ENCODE results near the gene RBM20.

The RBM20 gene

DNA sequence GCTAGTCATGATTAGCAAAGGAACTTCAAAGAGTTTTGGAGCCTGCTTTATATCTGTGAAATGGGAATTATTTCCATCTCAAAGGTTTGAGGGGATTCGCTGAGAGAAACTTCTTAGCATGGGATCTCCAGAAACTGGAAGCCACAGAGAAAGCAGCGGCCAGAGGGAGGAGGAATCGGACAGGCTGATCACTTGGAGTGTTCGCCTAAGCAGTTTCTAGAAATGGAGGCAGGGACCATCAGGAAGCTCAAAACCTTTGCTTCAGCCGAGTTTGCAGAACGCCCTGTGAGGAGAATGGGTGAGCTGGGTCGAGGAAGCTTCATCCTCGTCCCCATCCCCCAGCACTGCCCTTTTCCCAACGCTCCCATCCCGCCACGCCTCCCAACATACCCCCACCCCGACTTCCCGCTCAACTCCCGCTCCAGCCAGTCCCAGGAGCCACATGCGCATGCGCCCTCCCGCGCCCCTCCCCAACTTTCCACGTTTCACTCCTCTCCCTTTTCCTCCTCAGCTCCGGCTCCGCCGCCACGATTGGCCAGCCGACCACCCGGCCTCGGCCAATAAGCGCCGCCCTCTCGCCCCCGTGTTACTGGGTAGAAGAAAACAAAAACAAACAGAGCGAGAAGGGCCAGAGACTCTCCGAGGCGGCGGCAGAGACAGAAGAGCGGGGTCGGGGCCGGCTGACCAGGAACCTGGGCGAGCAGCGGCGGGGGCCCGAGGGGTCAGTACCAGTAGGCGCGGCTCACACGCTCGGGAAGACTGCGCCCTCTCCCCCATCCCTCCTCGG is 227.4 kb downstream of the RBM20 start, which contains the start of gene PDCD4:
Gene PDCD4, plus strand, starts transcription at position 631 of the 787 bp plus-strand sequence. CDS start 4,100 bp downstream, outside the sequence.
- DNase-seq (ENCODE audit: low read depth) = peak; percentile 84

DNA sequence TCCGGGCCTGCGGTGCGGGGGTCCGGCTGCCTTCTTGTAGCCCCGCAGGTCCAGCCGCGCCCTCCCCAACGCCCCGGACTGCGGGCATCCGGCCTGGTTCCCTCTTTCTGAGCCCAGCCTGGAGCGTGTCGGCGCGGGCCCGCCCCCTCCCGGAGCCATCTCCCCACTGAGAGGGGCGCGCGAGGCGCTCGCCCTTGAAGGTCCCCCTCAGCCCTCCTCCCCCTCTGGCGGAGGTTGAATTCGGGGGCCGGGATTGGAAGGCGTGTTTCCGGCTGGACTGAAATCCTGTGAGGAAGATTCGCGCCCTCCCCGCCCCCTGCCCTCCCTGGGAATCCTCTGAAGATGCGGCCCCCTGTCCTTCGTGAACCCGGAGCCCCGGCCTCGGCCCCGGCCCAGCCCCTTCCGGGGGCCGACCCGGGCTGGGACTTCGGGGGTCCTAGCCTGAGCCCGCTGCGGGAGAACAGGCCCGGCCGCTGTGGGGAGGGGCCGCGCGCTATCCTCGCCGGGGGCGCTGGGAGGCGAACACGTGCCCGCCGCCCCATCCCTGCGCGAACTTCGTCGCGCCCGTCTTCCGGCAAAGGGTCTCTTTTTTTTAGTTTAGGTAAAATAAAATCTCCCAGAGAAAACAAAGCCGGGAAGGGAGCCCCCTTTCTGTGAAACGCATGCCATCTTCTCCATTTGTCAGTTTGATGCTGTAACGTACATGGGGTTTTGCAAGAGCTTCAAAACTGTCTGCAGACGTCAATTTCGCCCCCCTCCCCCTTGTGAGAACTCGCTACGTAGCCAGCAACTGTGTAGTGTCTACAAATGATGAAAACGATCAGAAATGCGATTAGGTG is 228.2 kb downstream of the RBM20 start:
- no peak for DNase-seq (ENCODE audit: low read depth)

DNA sequence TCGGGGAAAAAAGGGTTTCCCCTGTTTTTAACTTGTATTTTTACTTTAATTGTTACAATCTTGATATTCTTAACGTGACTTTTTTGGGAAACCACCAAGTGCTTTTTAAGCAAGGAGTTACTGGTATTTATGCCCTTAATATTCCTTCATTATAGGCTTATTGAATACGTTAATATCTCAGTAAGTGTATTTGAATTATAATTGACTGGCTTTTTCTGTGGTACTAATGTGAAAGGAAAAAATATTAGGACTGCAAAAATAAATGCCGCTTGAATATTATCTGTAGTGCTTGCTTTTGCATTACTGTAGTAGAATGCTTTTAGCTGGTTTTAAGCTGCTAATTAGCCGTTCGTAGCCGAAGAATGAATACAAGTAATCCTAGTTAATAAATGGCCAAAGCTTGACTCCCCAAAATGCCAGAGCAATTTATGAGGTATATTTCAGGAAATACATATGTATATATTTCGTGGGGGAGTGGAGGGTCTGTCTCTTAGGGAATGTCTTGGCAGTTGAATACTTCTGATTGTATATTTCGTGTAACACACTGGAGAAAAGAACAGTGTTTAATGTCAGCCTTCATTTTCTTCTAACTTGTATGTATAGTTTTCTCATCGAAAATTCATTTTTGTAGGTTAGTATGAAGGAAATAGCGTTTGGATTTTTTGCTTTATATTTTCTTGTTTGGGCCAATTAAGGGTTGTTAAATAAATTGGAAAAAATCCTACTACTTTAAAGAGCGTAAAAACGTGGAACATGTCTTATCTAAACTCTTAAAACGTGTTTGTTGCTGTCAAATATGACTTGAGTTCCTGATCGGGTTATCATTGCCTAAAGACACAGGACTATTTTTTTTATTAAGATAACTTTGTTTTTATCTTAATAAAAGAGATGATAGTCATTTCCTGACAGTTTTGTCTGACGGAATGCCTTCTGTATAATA is 229.1 kb downstream of the RBM20 start:
- no peak for DNase-seq (ENCODE audit: low read depth)

DNA sequence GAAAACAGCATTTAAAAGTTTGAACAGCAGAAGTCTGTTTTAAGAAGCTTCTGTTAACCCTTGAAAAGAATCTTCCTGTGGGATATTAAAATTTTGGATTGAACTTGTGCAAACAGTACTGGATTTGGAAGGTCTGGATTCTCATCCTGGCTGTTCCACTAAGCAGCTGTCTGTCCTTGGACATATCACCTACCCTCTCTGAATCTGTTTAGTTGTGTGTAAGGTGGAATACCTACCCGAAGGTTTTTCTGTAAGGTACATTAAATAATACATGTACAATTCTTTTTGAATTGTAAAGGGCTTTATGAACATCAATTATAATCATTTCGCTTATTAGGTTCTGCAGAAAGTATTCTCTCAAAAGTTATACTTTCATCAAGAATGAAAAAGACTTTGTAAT is 229.8 kb downstream of the RBM20 start:
- no peak for DNase-seq (ENCODE audit: low read depth)

DNA sequence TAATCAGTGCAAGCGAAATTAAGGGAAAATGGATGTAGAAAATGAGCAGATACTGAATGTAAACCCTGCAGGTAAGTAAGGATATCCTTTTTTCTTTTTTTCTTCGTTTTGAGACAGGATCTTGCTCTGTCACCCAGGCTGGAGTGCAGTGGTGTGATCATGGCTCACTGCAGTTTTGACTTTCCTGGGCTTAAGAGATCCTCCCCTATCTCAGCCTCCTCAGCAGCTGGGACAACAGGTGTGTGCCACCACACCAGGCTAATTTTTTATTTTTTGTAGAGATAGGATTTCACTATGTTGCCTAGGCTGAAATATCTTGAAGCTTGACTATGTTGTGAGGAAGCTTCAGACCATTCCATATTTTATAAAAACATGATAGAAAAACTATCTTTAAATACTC is 231.9 kb downstream of the RBM20 start:
- DNase-seq (ENCODE audit: low read depth) = no peak

DNA sequence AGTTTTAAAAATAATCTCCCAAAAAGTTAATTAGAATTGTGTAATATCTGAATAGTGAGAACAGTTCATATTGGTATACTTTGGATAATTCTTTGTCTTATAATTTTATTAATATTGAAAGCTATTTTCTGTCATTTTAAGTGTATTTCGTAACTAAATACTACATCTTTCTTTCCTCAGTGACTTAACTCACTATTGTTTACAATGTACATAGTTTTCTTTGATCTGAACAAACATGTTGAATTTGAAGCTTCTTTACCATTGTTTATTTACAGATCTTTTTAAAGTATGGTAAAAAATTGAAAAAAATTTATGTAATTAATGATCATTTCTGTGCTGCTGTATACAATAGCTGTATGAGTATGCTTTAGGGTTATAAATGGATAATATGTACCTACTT is 232.7 kb downstream of the RBM20 start:
- no peak for DNase-seq (ENCODE audit: low read depth)

DNA sequence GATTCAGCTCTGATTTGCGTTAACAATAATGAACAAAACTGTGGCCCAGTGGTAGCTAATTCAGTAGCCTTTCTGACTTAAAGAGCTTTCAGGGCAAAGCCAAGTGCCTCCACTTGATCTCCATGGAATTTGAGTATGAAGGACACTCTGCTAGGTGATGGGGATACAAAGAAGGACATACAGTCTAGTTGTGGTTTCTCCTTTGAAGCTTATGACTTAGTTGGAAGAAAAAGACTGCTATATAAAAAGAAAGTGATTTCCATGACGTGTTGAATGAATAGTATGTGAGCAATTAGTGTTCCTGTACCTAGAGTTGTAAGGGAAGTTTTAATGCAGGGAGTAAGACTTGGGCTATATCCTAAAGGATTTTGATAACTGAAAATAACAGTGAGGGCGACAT is 235.9 kb downstream of the RBM20 start:
- no peak for DNase-seq (ENCODE audit: low read depth)

DNA sequence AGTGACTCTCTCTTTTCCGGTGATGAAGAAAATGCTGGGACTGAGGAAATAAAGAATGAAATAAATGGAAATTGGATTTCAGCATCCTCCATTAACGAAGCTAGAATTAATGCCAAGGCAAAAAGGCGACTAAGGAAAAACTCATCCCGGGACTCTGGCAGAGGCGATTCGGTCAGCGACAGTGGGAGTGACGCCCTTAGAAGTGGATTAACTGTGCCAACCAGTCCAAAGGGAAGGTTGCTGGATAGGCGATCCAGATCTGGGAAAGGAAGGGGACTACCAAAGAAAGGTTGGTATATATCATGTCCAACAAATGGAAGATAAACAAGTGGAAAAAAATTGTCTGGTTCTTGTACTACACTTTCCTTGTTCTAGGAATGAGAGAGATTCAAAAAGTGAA is 237.1 kb downstream of the RBM20 start:
- DNase-seq (ENCODE audit: low read depth) = no peak

DNA sequence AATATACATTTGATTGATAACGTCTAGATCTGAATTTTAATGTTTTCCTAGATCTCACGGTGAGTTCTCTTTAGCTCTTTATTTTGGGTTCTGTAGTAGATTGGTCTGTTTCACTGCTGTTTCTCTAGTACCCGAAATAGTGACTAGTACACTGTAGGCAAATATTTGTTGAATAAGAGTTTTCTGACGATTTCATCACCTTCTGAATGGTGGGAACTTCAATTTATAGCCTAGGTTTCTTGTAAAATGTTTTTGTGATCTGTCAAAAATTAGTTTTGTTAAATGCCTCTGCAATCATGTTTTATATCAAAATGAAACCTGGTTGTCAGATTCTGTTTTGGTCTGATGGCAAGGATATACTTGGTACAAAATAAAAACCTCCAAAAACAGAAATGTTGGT is 237.8 kb downstream of the RBM20 start:
- no peak for DNase-seq (ENCODE audit: low read depth)

DNA sequence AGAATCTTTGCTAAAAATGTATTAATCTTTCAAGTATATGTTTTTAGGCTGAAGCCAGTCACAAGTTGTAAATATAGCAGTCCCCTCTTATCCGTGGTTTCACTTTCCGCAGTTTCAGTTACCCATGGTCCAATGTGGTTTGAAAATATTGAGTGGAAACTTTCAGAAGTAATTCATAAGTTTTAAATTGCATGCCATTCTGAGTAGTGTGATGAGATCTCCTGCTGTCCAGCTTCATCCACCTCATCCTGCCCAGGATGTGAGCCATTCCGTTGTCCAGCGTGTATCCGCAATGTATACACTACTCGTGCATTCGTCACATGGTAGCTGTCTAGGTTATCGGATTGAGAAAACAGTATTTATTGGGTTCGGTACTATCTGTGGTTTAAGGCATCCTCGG is 239.8 kb downstream of the RBM20 start:
- no peak for DNase-seq (ENCODE audit: low read depth)

DNA sequence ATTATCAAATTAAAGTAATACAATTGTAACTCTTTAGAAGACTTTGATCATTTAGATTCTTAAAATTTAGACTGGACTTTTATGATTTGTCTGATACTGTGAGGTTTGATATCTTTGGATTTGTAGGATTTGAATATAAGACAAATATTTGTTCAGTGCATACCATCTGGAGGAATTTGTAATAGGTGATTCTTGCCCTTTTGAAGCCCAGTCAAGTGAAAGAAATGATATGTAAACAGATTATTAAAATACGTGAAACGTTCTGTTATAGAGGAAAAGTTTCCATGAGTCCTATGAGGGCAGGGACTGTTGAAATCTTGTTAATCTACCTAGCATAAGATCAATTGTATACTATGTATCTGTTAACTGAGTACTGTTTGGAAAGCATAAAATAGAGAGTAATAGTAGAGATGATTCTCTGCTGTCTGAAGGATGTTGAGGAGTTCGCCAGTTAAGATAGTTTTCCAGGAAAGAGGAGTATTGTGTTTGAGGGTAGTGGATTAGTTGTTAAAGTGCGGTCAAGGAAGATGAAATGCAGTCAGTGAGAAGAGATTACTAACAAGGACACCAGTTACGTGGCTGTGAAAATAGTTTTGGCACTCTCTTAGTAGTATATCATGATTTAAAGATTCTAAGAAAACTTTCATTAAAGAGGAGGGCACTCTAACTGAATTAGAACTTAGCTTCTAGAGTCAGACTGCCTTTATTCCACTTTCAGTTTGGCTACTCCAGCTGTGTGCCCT is 242.0 kb downstream of the RBM20 start:
- no peak for DNase-seq (ENCODE audit: low read depth)

DNA sequence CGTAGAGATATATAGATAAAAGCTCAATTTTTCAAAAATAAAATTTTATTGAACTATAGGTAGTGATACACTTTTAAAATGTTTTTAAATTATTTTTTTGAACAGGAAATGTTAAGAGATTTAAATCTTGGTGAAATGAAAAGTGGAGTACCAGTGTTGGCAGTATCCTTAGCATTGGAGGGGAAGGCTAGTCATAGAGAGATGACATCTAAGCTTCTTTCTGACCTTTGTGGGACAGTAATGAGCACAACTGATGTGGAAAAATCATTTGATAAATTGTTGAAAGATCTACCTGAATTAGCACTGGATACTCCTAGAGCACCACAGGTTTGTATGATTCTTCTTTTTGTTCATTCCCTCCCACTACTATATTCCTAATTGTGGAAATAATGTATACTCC is 243.4 kb downstream of the RBM20 start:
- no peak for DNase-seq (ENCODE audit: low read depth)
